Breast epithelium (tissue), 3 donors: Measurements from ENCODE around the gene LDAH.

Experiments
- CTCF ChIP-seq, 3 donors: fragments of 450-650 bp; IDR thresholded peaks; one replicate each; pipeline ENCODE4 v1.5.1; 2016 to 2017; ENCODE audit warnings: antibody characterized with exemption in 3 of 3, mild to moderate bottlenecking in 3 of 3, moderate library complexity in 3 of 3
- POLR2A ChIP-seq: fragments of 450-650 bp; IDR thresholded peaks from one replicate; pipeline ENCODE4 v1.6.1; 2016; ENCODE audit warnings: antibody characterized with exemption, mild to moderate bottlenecking, moderate library complexity
- POLR2AphosphoS5 ChIP-seq, 3 donors: sonication (generic); formaldehyde crosslinking; IDR thresholded peaks; one replicate each; pipeline ENCODE4 v1.6.1; 2017; ENCODE audit warnings: antibody characterized with exemption in 3 of 3

GRCh38 chr2:20666005-20666303, 156.9 kb downstream of the LDAH start:
- TF ChIP-seq CTCF (IDR thresholded peaks at IDR 0.05) (no peak), POLR2A (no peak), POLR2AphosphoS5 (IDR thresholded peaks at IDR 0.05) (no peak)
